Activated CD4-positive, alpha-beta memory T cell treated with anti-CD3 and anti-CD28 coated beads, Interleukin-2, amount 10 ng/mL, durations not matched to agents 7 days and 5 days (primary cell): ENCODE measurements around the gene DGKG. TPM values are rescaled to one million over a fixed set of nuclear protein-coding genes. Genes with fewer than 3 reads are reported as not detected.
A peak's percentile ranks its signal among the peaks of the same experiment; 100 is the strongest.

Experiments
- CTCF ChIA-PET: fragments of 350-600 bp; sonication (Branson Sonifier 250); formaldehyde crosslinking; loops from one replicate; lab custom pipeline; 2021; ENCODE audit warnings: antibody characterized with exemption, inconsistent platforms; lab: Charles Lee
- POLR2A ChIA-PET: fragments of 350-600 bp; sonication (Branson Sonifier 250); formaldehyde crosslinking; loops from one replicate; lab custom pipeline; 2021; ENCODE audit warnings: antibody characterized with exemption; lab: Charles Lee
- DNase-seq: peaks from one replicate; pipeline ENCODE4 v3.0.0-alpha.2; 2020
- H3K27ac Mint-ChIP-seq: one replicate; pipeline ENCODE4 v1.8.0; 2021; ENCODE audit warnings: mild to moderate bottlenecking, mixed read lengths
- H3K27me3 Mint-ChIP-seq: one replicate; pipeline ENCODE4 v1.8.0; 2021; ENCODE audit warnings: mixed read lengths
- H3K36me3 Mint-ChIP-seq: one replicate; pipeline ENCODE4 v1.8.0; 2021; ENCODE audit warnings: low read depth, mixed read lengths
- H3K4me1 Mint-ChIP-seq: one replicate; pipeline ENCODE4 v1.8.0; 2021; ENCODE audit warnings: mixed read lengths
- H3K4me3 Mint-ChIP-seq: one replicate; pipeline ENCODE4 v1.8.0; 2021; ENCODE audit warnings: mild to moderate bottlenecking, mixed read lengths
- H3K9me3 Mint-ChIP-seq: one replicate; pipeline ENCODE4 v1.8.0; 2021; ENCODE audit warnings: mixed read lengths
- total RNA-seq, 2 experiments: library from RNA; stranded (reverse); gene quantifications; one replicate each; pipeline ENCODE4 v1.2.3, GENCODE V29; 2021

DGKG gene
- total RNA-seq, 2 experiments from 2014 or later: 0.13 to 0.58 TPM

DNA sequence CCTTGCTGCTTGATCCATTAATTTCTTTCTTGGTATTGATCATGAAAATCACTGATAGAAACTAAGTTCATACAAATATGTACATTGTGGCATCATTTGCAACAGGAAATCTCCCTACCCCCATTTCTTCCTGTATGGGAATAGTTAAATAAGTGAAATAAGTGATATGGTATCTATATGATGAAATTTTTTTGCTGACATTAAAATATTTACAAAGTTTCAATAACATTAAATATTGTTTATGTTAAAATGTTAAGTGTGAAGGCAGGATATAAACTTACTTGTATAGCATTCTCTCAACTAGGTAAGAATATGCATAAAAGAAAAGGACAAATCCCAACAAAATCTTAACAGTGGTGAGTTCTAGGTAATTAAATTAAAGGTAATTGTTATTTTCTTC, 193.1 kb downstream of the DGKG start:
- Mint-ChIP-seq H3K27ac (no peak overlapping the region), H3K9me3 (no peaks in the 10 kb centered on the region), H3K4me3 (no peak overlapping the region), H3K4me1 (no peaks in the 10 kb centered on the region), H3K36me3 (no peaks in the 10 kb centered on the region), H3K27me3 (peaks cover 29% of the 10 kb centered on the region)
- no peak for DNase-seq
- ChIA-PET POLR2A (no interaction called here), CTCF (no interaction called here)

DNA sequence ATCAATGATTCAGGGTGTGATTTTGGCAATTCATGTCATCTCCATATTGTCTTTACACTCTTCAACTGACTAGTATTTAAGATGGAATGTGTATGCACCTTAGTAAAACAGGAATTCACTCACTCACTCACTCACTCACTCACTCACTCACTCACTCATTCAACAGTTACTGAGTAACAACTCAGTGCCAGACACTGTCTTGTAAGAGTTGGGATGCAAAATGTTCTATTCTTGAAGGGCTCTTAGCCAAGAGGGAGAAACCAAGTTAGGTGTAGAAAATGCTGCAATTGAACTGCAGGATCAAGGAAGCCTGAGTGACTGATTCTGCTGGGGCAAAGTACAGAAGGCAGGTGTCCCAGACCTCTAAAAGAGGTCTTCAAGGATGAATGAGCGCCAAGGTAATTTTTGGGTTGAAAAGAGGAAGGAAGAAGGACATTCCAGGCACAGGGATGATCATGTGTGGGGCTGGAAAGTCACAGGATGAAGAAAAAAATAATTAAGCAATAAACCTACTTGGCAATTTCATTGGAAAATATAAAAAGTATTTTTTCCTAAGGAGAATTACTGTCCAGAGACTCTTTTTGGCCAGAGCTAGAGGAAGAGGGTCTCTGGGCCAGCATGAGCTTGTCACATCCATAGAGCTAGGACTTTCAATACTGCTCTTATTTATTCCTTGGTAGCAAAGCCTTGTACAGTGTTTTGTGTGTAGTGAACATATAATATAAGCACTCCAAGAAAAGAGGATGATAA, 194.2 kb downstream of the DGKG start:
- no peaks in the 10 kb centered on the region for H3K36me3 Mint-ChIP-seq
- no peak overlapping the region for H3K27ac Mint-ChIP-seq
- no peaks in the 10 kb centered on the region for H3K4me1 Mint-ChIP-seq
- H3K9me3 Mint-ChIP-seq: no peaks in the 10 kb centered on the region
- CTCF ChIA-PET: no interaction called here
- H3K4me3 Mint-ChIP-seq: no peak overlapping the region
- peaks cover 34% of the 10 kb centered on the region for H3K27me3 Mint-ChIP-seq
- DNase-seq: no peak
- POLR2A ChIA-PET: no interaction called here

DNA sequence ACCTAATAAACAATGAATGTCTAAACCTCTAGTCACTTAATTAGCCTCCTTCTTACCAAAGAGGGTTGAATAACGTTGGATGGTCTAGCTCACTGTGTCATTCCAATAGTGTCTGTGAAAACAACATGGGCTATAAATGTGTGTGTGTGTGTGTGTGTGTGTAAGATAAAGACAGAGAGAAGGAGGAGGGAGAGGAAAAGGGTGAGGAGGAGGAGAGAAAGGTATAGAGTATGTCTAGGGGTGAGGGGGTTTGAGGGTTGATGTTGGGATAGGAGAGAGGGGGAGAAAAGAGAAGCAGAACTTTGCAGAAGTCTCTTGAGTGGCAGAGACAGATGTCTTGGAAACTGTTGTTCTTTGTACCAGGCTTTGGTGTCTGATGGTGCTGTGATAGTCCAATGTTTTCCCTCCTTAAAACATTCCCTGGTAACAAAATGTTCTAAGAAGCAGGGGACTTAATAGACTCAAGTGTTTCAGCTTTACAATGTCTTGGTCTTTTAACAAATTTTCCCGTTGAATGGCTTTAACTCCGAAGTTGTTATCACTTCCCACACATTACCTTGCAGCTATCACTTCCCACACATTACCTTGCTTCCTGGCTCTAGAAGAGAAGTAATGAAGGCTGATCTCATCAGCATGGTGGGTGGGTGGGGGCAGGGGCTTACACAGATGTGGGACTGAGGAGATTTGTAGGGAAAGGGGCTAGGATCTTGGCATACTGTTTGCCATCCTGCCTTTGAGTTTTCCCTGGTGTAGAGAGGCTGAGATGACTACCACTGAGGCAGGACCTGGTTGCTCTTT, 195.3 kb downstream of the DGKG start:
- POLR2A ChIA-PET: no interaction called here
- Mint-ChIP-seq H3K36me3 (no peaks in the 10 kb centered on the region), H3K27me3 (peaks cover 34% of the 10 kb centered on the region), H3K27ac (no peak overlapping the region), H3K4me1 (no peaks in the 10 kb centered on the region), H3K9me3 (no peaks in the 10 kb centered on the region), H3K4me3 (no peak overlapping the region)
- CTCF ChIA-PET: no interaction called here
- no peak for DNase-seq

GRCh38 chr3:186166036-186166435, 196.0 kb downstream of the DGKG start:
- H3K27me3 Mint-ChIP-seq: peaks cover 34% of the 10 kb centered on the region
- POLR2A ChIA-PET: no interaction called here
- no peak overlapping the region for H3K4me3 Mint-ChIP-seq

DNA sequence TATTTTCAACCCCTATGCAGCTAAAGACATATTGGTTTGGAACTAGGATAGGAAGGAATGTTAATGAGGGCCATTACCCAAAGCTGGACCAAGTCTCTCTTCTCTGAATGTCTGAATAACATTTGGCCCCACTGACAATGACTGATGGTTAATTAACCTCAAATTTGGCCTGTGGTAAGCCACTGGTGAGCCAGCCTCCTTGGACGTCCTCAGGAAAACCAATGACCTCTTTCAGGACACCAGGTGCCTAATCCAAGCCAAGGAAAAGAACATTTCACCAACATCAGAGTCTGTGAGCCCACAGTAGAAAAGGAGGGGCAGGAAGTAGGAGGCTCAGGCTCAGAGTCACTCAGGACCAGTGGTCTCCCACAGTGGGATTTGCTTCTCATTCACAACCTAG, 196.7 kb downstream of the DGKG start:
- Mint-ChIP-seq H3K27ac (no peak overlapping the region), H3K36me3 (no peaks in the 10 kb centered on the region), H3K4me3 (no peak overlapping the region), H3K27me3 (peaks cover 38% of the 10 kb centered on the region), H3K4me1 (no peaks in the 10 kb centered on the region), H3K9me3 (no peaks in the 10 kb centered on the region)
- ChIA-PET POLR2A (no interaction called here), CTCF (no interaction called here)
- no peak for DNase-seq

More at GRCh38 chr3:186166036-186166435, 196.0 kb downstream of the DGKG start:
- Mint-ChIP-seq H3K36me3 (no peaks in the 10 kb centered on the region), H3K4me1 (no peaks in the 10 kb centered on the region), H3K9me3 (no peaks in the 10 kb centered on the region), H3K27ac (no peak overlapping the region)
- DNase-seq: no peak
- CTCF ChIA-PET: no interaction called here

DNA sequence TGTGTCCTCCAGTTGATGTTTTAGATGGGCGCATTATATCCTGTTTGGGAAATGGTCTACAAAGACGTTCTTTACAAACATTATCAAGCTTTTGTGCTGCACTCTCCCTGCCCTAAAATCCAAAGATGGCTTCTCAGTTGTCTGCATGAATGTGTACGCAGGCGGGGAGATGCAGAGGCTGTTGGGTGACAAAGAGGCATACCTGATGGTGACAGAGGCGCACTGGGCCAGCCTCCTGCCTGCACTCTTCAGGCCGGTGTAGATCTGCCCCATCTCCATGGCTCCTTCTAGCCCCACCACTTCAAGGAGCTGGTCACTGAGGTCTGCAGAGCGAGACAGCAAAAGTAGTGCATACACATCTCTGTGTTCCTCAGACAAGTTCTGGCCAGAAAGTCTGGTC, 197.3 kb downstream of the DGKG start:
- no peak overlapping the region for H3K27ac Mint-ChIP-seq
- no peaks in the 10 kb centered on the region for H3K9me3 Mint-ChIP-seq
- CTCF ChIA-PET: no interaction called here
- no peak for DNase-seq
- no peak overlapping the region for H3K4me3 Mint-ChIP-seq
- H3K27me3 Mint-ChIP-seq: peaks cover 40% of the 10 kb centered on the region
- POLR2A ChIA-PET: no interaction called here
- H3K4me1 Mint-ChIP-seq: no peaks in the 10 kb centered on the region
- H3K36me3 Mint-ChIP-seq: no peaks in the 10 kb centered on the region

DNA sequence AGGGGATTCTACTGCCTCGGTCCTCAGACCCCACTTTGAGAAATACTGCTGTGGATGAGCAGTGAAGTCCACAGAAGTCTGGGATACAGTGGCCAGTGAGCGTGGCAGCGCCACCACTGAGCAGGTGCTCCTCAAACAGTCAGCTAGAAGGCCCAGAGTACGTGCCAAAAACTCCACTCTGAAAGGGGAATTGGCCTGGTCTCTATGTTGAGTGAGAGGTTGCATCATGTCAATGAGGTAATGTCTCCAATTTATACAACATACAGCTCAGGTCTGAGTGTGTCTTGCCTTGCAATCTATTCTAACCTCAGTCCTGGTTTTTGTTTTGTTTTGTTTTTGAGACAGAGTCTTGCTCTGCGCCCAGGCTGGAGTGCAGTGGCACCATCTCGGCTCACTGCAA, 199.8 kb downstream of the DGKG start:
- CTCF ChIA-PET: no interaction called here

DNA sequence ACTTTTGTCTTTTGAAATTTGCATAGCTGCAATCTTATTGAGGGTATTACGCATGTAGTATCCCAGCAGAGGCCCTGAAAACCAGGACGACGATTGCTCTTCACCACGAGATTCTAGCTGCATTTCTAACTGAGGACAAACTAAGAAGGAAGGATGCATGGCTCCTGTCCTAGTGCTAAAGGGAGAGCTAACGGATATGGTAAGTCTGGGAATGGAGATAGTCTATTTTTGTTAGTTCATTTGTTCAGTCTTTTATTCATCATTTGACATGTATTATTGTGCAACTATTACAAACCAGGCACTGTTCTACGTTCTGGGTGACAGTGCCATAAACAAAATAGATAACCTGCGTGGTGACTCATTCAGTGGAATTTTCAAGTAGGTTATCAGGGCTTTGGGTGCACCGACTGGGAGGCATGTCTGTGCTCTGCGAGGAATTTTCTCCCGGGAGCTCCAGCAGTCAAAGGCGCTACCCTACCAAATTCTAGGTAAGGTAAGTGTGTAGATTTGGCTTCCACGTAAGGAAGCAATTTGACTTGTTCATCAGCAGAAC, 201.3 kb downstream of the DGKG start:
- no peaks in the 10 kb centered on the region for H3K36me3 Mint-ChIP-seq
- peaks cover 26% of the 10 kb centered on the region for H3K27me3 Mint-ChIP-seq
- DNase-seq: no peak
- no peak overlapping the region for H3K27ac Mint-ChIP-seq
- no peaks in the 10 kb centered on the region for H3K9me3 Mint-ChIP-seq
- CTCF ChIA-PET: no interaction called here
- no peak overlapping the region for H3K4me3 Mint-ChIP-seq
- POLR2A ChIA-PET: no interaction called here
- no peaks in the 10 kb centered on the region for H3K4me1 Mint-ChIP-seq

More for the DNA sequence above, 199.8 kb downstream of the DGKG start:
- Mint-ChIP-seq H3K27me3 (peaks cover 30% of the 10 kb centered on the region), H3K27ac (no peak overlapping the region), H3K4me3 (no peak overlapping the region), H3K4me1 (no peaks in the 10 kb centered on the region), H3K9me3 (no peaks in the 10 kb centered on the region), H3K36me3 (no peaks in the 10 kb centered on the region)
- POLR2A ChIA-PET: no interaction called here
- no peak for DNase-seq

DNA sequence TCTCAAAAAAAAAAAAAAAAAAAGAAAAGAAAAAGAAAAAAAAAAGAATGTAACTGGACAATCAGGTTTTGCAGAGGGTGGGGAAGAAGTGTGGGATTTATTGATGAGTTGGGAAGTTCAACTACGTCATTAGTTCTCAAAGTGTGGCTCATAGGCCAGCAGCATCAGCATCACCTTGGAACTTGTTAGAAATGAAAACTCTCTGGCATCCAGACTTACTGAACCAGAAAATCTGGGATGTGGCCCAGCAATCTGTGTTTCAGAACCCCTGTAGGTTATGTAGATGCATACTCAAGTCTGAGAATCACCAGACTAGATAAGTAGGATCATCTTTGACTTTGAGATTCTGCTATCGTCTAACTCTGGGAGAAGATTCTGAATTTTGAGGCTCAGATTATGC, 207.4 kb downstream of the DGKG start:
- Mint-ChIP-seq H3K27ac (no peak overlapping the region), H3K36me3 (peaks cover 2% of the 10 kb centered on the region), H3K27me3 (peaks cover 33% of the 10 kb centered on the region), H3K4me3 (no peak overlapping the region), H3K4me1 (peaks cover 19% of the 10 kb centered on the region), H3K9me3 (no peaks in the 10 kb centered on the region)
- ChIA-PET POLR2A (no interaction called here), CTCF (no interaction called here)
- no peak for DNase-seq

- Mint-ChIP-seq H3K4me3 (no peak overlapping the region), H3K4me1 (peaks cover 19% of the 10 kb centered on the region), H3K9me3 (no peaks in the 10 kb centered on the region), H3K36me3 (peaks cover 2% of the 10 kb centered on the region), H3K27me3 (peaks cover 41% of the 10 kb centered on the region), H3K27ac (no peak overlapping the region)
- ChIA-PET CTCF (no interaction called here), POLR2A (no interaction called here)
- DNase-seq: no peak
Observed at GRCh38 chr3:186152889-186153292, 209.1 kb downstream of the DGKG start.

DNA sequence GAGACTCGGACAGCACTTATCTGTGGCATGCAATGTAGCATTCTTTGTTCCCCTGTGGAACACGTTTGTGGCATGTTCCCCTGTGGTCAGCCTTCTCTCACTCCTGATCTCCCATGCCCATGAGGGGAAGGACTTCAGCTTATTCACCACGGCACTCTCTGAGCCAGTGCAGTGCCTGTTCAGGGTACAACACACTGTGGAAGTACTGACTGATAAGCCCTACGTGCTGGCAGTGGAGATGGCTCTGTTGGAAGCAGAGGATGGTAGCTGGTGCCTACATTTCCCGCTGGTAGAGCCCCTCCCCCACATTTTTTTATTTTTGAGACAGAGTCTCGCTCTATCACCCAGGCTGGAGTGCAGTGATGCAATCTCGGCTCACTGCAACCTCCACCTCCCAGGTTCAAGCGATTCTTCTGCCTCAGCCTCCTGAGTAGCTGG, 209.7 kb downstream of the DGKG start:
- peaks cover 45% of the 10 kb centered on the region for H3K27me3 Mint-ChIP-seq
- no peak overlapping the region for H3K4me3 Mint-ChIP-seq
- H3K4me1 Mint-ChIP-seq: peaks cover 19% of the 10 kb centered on the region
- DNase-seq: no peak
- no peaks in the 10 kb centered on the region for H3K9me3 Mint-ChIP-seq
- peaks cover 2% of the 10 kb centered on the region for H3K36me3 Mint-ChIP-seq
- POLR2A ChIA-PET: no interaction called here
- H3K27ac Mint-ChIP-seq: no peak overlapping the region
- CTCF ChIA-PET: no interaction called here

- ChIA-PET POLR2A (no interaction called here), CTCF (no interaction called here)
- H3K36me3 Mint-ChIP-seq: peaks cover 2% of the 10 kb centered on the region
- peak overlapping the region; percentile 7 for H3K27ac Mint-ChIP-seq
- DNase-seq: no peak
- no peaks in the 10 kb centered on the region for H3K9me3 Mint-ChIP-seq
- no peak overlapping the region for H3K4me3 Mint-ChIP-seq
- H3K4me1 Mint-ChIP-seq: peaks cover 19% of the 10 kb centered on the region
- peaks cover 50% of the 10 kb centered on the region for H3K27me3 Mint-ChIP-seq
Observed at GRCh38 chr3:186151077-186151971, 210.7 kb downstream of the DGKG start.
